PC-3 (cell line): ENCODE data around the gene NKX6-2.

Experiments used
- EZH2 ChIP-seq: fragments of 300-600 bp; sonication (generic); IDR thresholded peaks from one replicate; pipeline ENCODE4 v1.6.1; 2017; ENCODE audit warnings: antibody characterized with exemption, mild to moderate bottlenecking, low read length; ENCODE audit not compliant: unreplicated experiment
- EZH2phosphoT487 ChIP-seq: fragments of 300-600 bp; sonication (generic); IDR thresholded peaks from 2 replicates; pipeline ENCODE4 v1.6.1; 2018; ENCODE audit warnings: mild to moderate bottlenecking, antibody characterized with exemption, low read length, borderline replicate concordance
- TF ChIP-seq, protein P1 (sequence below): fragments of 300-600 bp; sonication (generic); conservative IDR thresholded peaks from 2 replicates; pipeline ENCODE4 v1.5.1; 2017; ENCODE audit warnings: antibody characterized with exemption, low read depth, mild to moderate bottlenecking, low read length

GRCh38 chr10:132805599-132805998, 19.7 kb upstream of the NKX6-2 start:
- no peak for TF ChIP-seq EZH2phosphoT487
- TF ChIP-seq, protein P1, sequence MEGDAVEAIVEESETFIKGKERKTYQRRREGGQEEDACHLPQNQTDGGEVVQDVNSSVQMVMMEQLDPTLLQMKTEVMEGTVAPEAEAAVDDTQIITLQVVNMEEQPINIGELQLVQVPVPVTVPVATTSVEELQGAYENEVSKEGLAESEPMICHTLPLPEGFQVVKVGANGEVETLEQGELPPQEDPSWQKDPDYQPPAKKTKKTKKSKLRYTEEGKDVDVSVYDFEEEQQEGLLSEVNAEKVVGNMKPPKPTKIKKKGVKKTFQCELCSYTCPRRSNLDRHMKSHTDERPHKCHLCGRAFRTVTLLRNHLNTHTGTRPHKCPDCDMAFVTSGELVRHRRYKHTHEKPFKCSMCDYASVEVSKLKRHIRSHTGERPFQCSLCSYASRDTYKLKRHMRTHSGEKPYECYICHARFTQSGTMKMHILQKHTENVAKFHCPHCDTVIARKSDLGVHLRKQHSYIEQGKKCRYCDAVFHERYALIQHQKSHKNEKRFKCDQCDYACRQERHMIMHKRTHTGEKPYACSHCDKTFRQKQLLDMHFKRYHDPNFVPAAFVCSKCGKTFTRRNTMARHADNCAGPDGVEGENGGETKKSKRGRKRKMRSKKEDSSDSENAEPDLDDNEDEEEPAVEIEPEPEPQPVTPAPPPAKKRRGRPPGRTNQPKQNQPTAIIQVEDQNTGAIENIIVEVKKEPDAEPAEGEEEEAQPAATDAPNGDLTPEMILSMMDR: no peak
- TF ChIP-seq EZH2: no peak
